ENCODE data around the gene FRA10AC1.
A peak's percentile ranks its signal among the peaks of the same experiment; 100 is the strongest.

The FRA10AC1 gene, protein sequence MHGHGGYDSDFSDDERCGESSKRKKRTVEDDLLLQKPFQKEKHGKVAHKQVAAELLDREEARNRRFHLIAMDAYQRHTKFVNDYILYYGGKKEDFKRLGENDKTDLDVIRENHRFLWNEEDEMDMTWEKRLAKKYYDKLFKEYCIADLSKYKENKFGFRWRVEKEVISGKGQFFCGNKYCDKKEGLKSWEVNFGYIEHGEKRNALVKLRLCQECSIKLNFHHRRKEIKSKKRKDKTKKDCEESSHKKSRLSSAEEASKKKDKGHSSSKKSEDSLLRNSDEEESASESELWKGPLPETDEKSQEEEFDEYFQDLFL

DNA sequence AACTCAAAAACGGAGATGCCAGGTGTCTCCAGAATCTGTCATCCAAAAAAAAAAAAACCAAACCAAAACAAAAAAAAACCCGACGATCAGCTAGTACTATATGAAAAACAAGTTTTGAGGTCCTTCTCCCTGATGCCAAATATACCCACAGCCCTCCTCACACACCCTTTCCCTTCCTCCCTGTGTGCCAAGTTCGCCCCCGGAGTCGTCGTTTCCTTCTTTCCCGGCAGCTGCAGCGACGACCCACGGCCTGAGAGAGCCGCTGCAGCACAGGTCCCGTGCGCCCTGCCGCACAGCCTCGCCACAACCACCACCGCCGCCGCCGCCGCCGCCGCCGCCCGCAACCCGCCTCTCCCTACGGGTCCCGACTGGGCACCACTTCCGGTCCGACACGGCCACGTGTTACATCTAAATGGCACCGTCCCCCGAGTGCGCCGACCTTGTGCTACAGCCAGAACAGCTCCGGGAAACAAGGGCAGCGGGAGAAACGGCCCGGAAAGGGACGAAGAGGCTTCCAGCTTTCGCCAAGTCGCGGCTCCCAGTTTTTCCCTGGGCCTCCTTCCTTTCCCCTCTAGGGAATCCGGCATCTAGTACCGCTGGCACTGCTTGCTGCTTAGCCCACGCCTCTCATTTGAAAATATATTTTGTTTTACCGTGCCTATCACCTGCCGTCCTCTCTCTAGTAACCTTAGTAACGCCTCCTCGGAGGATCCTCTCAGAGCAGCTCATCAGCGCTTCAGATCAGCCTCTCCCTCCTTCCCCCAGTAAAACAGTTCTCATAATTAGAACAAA, at the start of gene FRA10AC1:
Gene FRA10AC1, minus strand, starts transcription at position 383 of the 792 bp plus-strand sequence. CDS start 2,486 bp downstream, outside the sequence.
- in situ Hi-C loops (cut with MboI; ENCODE audit: low sequenced_read_pairs), result no loop called here

GRCh38 chr10:93751832-93752231, 49.4 kb upstream of the FRA10AC1 start:
- peak in 1 of 2 experiments; percentile 47 for DNase-seq (ENCODE audit: low spot score in 2 of 2)
- in situ Hi-C loops (cut with MboI; ENCODE audit: low sequenced_read_pairs), result no loop called here
- Histone ChIP-seq H3K27me3 (ENCODE audit: low read depth) (peaks cover 3% of the 10 kb centered on the region; the same call in 1 of the 2 replicates), H3K4me1 (peaks cover 3% of the 10 kb centered on the region; the same call in 1 of the 2 replicates), H3K36me3 (replicated peaks) (no peaks in the 10 kb centered on the region), H3K9me3 (no peaks in the 10 kb centered on the region), H3K4me3 (no peak overlapping the region)

More for the DNA sequence above, at the start of gene FRA10AC1:
- peak within 1 kb of the TSS; percentile 54 for H3K4me3 ChIP-seq
- H3K36me3 ChIP-seq (replicated peaks), result peaks cover 6% of the 10 kb centered on the region
- peaks cover 18% of the 10 kb centered on the region for H3K4me1 ChIP-seq
- no peaks in the 10 kb centered on the region for H3K27me3 ChIP-seq (ENCODE audit: low read depth)
- peak; percentile 70 to 93 for DNase-seq (ENCODE audit: low spot score in 2 of 2)
- no peaks in the 10 kb centered on the region for H3K9me3 ChIP-seq

DNA sequence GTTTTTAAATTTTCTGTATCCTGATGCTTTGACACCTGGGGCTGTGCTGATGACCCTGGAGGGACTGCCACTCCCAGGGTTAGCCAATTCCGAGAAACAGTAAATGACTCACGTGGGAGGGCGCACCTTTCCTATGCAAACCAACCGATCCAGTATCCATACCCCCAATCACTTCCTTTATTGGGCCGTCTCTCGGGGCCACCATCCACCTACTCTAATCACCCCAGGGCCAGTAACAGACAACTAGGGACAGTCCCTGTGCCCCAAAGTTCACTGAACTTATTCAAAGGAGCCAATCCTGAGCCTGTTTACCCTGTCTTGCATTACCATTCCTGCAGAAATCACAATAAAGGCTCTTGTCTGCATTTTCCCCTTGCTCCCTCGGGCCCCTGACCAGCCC, 48.7 kb upstream of the FRA10AC1 start:
- peaks cover 3% of the 10 kb centered on the region; the same call in 1 of the 2 replicates for H3K4me1 ChIP-seq
- no peaks in the 10 kb centered on the region for H3K9me3 ChIP-seq
- peaks cover 3% of the 10 kb centered on the region; the same call in 1 of the 2 replicates for H3K27me3 ChIP-seq (ENCODE audit: low read depth)
- H3K36me3 ChIP-seq (replicated peaks), result no peaks in the 10 kb centered on the region
- no peak overlapping the region for H3K4me3 ChIP-seq
- in situ Hi-C loops (cut with MboI; ENCODE audit: low sequenced_read_pairs), result no loop called here
- DNase-seq (ENCODE audit: low spot score in 2 of 2), result no peak

- Histone ChIP-seq H3K27me3 (ENCODE audit: low read depth) (peaks cover 3% of the 10 kb centered on the region; the same call in 1 of the 2 replicates), H3K9me3 (no peaks in the 10 kb centered on the region), H3K36me3 (replicated peaks) (no peaks in the 10 kb centered on the region), H3K4me3 (no peak overlapping the region), H3K4me1 (peaks cover 3% of the 10 kb centered on the region; the same call in 1 of the 2 replicates)
- no peak for DNase-seq (ENCODE audit: low spot score in 2 of 2)
- in situ Hi-C loops (cut with MboI; ENCODE audit: low sequenced_read_pairs), result no loop called here
Observed at GRCh38 chr10:93749218-93749799, 46.9 kb upstream of the FRA10AC1 start.

DNA sequence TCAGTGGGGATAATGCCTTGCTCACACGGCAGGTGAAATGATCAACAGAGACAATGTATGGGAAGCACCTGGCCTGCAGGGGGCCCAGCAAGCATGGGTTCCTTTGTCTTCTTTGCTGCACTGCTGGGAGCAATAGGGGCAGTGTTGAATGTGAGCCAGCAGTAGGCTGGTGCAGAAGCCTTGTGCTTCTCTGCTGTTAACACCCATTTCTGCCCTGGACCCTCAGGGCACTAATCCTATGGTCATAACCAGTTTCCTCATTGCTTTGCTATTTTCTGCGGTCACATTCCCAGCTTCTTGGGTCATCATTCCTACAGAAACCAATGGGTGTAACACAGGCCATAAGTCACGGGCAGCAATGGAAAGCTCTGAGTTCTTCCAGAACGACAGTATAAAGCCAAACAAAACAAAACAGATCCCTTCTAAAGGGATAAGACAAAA, 44.5 kb upstream of the FRA10AC1 start:
- peak in 1 of 2 experiments; percentile 30 for DNase-seq (ENCODE audit: low spot score in 2 of 2)

DNA sequence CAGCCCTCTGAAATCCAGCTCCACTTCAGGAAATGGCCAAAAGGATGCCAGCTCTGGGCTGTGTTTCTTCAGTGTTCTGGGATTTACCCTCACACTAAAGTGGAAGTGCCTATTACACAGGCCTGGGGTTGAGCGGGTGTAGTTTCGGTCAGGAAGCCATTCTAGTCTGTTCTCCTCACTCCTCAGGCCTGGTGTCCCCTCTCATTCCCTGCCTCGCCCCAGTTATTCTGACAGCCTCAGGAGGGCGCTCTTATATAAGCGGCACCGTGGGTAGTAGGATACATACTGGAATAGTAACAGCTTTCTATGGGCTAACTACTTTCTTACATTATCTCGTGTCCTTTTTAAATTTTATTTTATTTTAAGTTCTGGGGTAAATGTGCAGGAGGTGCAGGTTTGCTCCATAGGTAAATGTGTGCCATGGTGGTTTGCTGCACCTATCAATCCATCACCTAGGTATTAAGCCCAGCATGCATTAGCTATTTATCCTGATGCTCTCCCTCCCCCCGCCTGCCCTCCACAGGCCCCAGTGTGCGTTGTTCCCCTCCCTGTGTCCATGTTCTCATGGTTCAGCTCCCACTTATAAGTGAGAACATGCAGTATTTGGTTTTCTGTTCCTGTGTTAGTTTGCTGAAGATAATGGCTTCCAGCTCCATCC, 43.1 kb upstream of the FRA10AC1 start:
- peaks cover 7% of the 10 kb centered on the region; the same call in 1 of the 2 replicates for H3K27me3 ChIP-seq (ENCODE audit: low read depth)
- H3K4me3 ChIP-seq, result no peak overlapping the region
- no peaks in the 10 kb centered on the region for H3K9me3 ChIP-seq
- DNase-seq (ENCODE audit: low spot score in 2 of 2), result peak; percentile 40 to 61
- in situ Hi-C loops (cut with MboI; ENCODE audit: low sequenced_read_pairs), result no loop called here
- no peaks in the 10 kb centered on the region for H3K4me1 ChIP-seq
- H3K36me3 ChIP-seq (replicated peaks), result no peaks in the 10 kb centered on the region

More for the DNA sequence above, 44.5 kb upstream of the FRA10AC1 start:
- no peaks in the 10 kb centered on the region for H3K36me3 ChIP-seq (replicated peaks)
- H3K27me3 ChIP-seq (ENCODE audit: low read depth), result peaks cover 3% of the 10 kb centered on the region; the same call in 1 of the 2 replicates
- in situ Hi-C loops (cut with MboI; ENCODE audit: low sequenced_read_pairs), result no loop called here
- H3K4me3 ChIP-seq, result no peak overlapping the region
- no peaks in the 10 kb centered on the region for H3K9me3 ChIP-seq
- H3K4me1 ChIP-seq, result no peaks in the 10 kb centered on the region

GRCh38 chr10:93742633-93743349, 40.4 kb upstream of the FRA10AC1 start:
- no peaks in the 10 kb centered on the region for H3K4me1 ChIP-seq
- H3K27me3 ChIP-seq (ENCODE audit: low read depth), result peaks cover 16% of the 10 kb centered on the region; the same call in 1 of the 2 replicates
- no peak for DNase-seq (ENCODE audit: low spot score in 2 of 2)
- no peaks in the 10 kb centered on the region for H3K36me3 ChIP-seq (replicated peaks)
- no peaks in the 10 kb centered on the region for H3K9me3 ChIP-seq
- no peak overlapping the region for H3K4me3 ChIP-seq
- in situ Hi-C loops (cut with MboI; ENCODE audit: low sequenced_read_pairs), result no loop called here

DNA sequence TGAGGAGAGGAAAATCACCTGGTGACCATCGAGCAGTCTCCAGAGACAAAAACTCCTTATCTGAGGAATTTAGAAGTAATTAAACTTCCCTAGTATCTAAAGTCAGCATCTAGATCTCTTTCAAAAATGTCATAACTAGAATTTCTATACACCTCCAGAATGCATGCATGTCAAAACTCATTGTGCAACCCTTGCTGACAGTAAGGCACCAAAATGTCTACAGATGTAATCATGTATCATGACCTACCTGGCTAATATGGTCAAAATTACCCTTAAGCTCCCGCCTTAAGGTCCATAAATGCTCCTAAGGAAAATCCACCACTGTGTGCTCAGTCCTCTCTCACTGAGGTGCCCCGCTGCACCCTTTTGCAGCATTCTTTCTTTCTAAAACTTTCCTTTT, 39.0 kb upstream of the FRA10AC1 start:
- in situ Hi-C loops (cut with MboI; ENCODE audit: low sequenced_read_pairs), result no loop called here
- H3K9me3 ChIP-seq, result no peaks in the 10 kb centered on the region

GRCh38 chr10:93726024-93726423, 23.6 kb upstream of the FRA10AC1 start:
- Histone ChIP-seq H3K36me3 (replicated peaks) (no peaks in the 10 kb centered on the region), H3K27me3 (ENCODE audit: low read depth) (peaks cover 61% of the 10 kb centered on the region), H3K4me1 (no peaks in the 10 kb centered on the region), H3K4me3 (no peak overlapping the region), H3K9me3 (no peaks in the 10 kb centered on the region)
- in situ Hi-C loops (cut with MboI; ENCODE audit: low sequenced_read_pairs), result no loop called here
- no peak for DNase-seq (ENCODE audit: low spot score in 2 of 2)

More for the DNA sequence above, 39.0 kb upstream of the FRA10AC1 start:
- H3K27me3 ChIP-seq (ENCODE audit: low read depth), result peaks cover 22% of the 10 kb centered on the region
- no peak overlapping the region for H3K4me3 ChIP-seq
- H3K4me1 ChIP-seq, result no peaks in the 10 kb centered on the region
- no peak for DNase-seq (ENCODE audit: low spot score in 2 of 2)
- no peaks in the 10 kb centered on the region for H3K36me3 ChIP-seq (replicated peaks)

DNA sequence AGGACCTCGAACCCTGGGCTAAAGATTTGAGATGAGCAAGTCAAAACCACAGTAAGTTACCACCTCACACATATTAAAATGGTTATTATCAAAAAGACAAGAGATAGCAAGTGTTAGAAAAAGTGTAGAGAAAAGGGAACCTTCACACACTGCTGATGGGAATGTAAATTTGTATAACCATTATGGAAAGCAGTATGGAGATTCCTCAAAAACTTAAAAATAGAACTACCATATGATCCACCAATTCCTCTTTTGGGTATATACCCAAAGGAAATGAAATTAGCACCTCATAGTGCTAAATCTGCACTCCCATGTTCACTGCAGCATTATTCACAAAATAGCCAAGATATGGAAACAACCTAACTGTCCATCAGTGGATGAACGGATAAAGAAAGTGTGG, 20.8 kb upstream of the FRA10AC1 start:
- Histone ChIP-seq H3K4me3 (no peak overlapping the region), H3K27me3 (ENCODE audit: low read depth) (peaks cover 44% of the 10 kb centered on the region), H3K9me3 (no peaks in the 10 kb centered on the region), H3K36me3 (replicated peaks) (no peaks in the 10 kb centered on the region), H3K4me1 (peaks cover 9% of the 10 kb centered on the region)
- no peak for DNase-seq (ENCODE audit: low spot score in 2 of 2)
- in situ Hi-C loops (cut with MboI; ENCODE audit: low sequenced_read_pairs), result no loop called here

DNA sequence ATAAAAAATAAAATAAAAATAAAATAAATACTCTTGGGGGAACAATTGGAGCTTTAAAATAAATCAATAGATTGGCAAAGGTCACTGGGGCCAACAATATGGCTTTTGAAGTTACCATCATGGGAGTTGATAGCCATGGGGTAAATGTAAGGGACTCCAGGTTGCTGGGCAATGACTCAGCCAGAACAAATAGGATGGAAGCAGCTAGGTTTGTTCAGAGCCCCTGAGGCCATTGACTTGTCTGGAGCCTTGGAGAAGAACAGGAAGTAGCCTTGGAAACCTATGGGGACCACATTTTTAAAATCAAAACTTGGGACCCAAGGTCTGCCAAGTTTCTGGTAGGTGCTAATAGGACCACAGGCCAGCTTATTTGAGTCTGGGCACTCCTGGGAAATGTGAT, 20.2 kb upstream of the FRA10AC1 start:
- in situ Hi-C loops (cut with MboI; ENCODE audit: low sequenced_read_pairs), result no loop called here
- no peaks in the 10 kb centered on the region for H3K9me3 ChIP-seq

GRCh38 chr10:93719901-93720300, 17.5 kb upstream of the FRA10AC1 start:
- in situ Hi-C loops (cut with MboI; ENCODE audit: low sequenced_read_pairs), result no loop called here
- Histone ChIP-seq H3K4me1 (peaks cover 9% of the 10 kb centered on the region), H3K9me3 (no peaks in the 10 kb centered on the region), H3K36me3 (replicated peaks) (no peaks in the 10 kb centered on the region), H3K27me3 (ENCODE audit: low read depth) (peaks cover 13% of the 10 kb centered on the region), H3K4me3 (no peak overlapping the region)
- no peak for DNase-seq (ENCODE audit: low spot score in 2 of 2)

More for the DNA sequence above, 20.2 kb upstream of the FRA10AC1 start:
- H3K36me3 ChIP-seq (replicated peaks), result no peaks in the 10 kb centered on the region
- DNase-seq (ENCODE audit: low spot score in 2 of 2), result no peak
- peaks cover 9% of the 10 kb centered on the region for H3K4me1 ChIP-seq
- H3K4me3 ChIP-seq, result no peak overlapping the region
- H3K27me3 ChIP-seq (ENCODE audit: low read depth), result peaks cover 40% of the 10 kb centered on the region

Measured in HAP-1 (cell line).